ENCODE measurements around the gene GAD1. TPM values are rescaled to one million over a fixed set of nuclear protein-coding genes. Genes with fewer than 3 reads are reported as not detected.

GAD1 gene
- total and polyA plus RNA-seq, 11 donors = 0.04 to 0.51 (median 0.35) TPM; not detected in 7

DNA sequence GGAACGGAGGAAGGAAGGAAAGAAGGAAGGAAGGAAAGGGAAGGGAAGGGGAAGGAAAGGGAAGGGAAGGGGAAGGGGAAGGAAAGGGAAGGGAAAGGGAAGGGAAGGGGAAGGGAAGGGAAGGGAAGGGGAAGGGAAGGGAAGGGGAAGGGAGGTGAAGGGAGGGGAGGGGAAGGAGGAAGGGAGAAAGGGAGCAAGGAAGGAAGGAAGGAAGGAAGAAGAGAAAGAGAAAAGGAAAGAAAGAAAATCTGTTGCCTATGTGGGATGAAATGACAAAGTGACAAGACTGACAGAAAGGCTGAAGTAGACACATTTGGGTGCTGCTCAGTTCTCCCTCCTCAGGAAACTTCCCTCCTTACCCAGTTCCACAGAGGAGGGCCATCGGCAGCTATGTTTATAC lies 66.1 kb downstream of the GAD1 start:
- Histone ChIP-seq H3K9me3 (no peaks in the 10 kb centered on the region), H3K4me3 (no peak overlapping the region), H3K27me3 (peaks cover 0 to 5% (median 0%) of the 10 kb centered on the region in 9 donors), H3K27ac (no peak overlapping the region), H3K36me3 (no peaks in the 10 kb centered on the region), H3K4me1 (no peaks in the 10 kb centered on the region)
- WGBS, 4 donors = 65 to 83% (median 75%) methylated on average over 2 of the region's 2 CpGs
- ATAC-seq (no peak), DNase-seq (no peak)
- intact Hi-C loops (cut with DNase I) = no loop called here
- TF ChIP-seq, protein P1, sequence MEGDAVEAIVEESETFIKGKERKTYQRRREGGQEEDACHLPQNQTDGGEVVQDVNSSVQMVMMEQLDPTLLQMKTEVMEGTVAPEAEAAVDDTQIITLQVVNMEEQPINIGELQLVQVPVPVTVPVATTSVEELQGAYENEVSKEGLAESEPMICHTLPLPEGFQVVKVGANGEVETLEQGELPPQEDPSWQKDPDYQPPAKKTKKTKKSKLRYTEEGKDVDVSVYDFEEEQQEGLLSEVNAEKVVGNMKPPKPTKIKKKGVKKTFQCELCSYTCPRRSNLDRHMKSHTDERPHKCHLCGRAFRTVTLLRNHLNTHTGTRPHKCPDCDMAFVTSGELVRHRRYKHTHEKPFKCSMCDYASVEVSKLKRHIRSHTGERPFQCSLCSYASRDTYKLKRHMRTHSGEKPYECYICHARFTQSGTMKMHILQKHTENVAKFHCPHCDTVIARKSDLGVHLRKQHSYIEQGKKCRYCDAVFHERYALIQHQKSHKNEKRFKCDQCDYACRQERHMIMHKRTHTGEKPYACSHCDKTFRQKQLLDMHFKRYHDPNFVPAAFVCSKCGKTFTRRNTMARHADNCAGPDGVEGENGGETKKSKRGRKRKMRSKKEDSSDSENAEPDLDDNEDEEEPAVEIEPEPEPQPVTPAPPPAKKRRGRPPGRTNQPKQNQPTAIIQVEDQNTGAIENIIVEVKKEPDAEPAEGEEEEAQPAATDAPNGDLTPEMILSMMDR (IDR thresholded peaks at IDR 0.05) = no peak
- no peak for TF ChIP-seq POLR2A (IDR thresholded peaks at IDR 0.05)

DNA sequence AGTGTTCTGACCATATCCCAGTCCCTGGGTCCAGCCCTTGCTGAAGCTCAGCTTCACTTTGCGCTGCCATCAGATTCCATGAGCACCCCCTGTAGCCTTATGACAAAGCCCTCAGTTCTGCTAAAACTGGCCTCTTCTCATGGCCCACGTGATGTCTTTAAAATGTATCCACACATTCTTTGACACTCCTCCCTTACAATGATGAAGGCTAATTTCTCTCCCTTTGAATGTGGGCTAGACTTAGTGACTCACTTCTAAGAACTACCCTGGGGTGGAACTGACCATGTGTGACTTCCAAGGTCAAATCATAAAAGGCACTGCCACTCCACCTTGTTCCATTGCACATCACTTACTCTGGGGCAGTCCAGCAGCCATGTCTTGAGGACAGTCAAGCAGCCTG lies 67.0 kb downstream of the GAD1 start:
- H3K36me3 ChIP-seq = no peaks in the 10 kb centered on the region
- WGBS, 4 donors = 79 to 90% (median 85%) methylated on average over 2 of the region's 2 CpGs
- ATAC-seq (no peak), DNase-seq (no peak)
- no peaks in the 10 kb centered on the region for H3K9me3 ChIP-seq
- H3K27me3 ChIP-seq = peaks cover 0 to 5% (median 0%) of the 10 kb centered on the region in 9 donors
- no peak overlapping the region for H3K4me3 ChIP-seq
- H3K27ac ChIP-seq = no peak overlapping the region
- no peaks in the 10 kb centered on the region for H3K4me1 ChIP-seq
- intact Hi-C loops (cut with DNase I) = no loop called here
- TF ChIP-seq, protein P1 (IDR thresholded peaks at IDR 0.05) = no peak
- TF ChIP-seq POLR2A (IDR thresholded peaks at IDR 0.05) = no peak

DNA sequence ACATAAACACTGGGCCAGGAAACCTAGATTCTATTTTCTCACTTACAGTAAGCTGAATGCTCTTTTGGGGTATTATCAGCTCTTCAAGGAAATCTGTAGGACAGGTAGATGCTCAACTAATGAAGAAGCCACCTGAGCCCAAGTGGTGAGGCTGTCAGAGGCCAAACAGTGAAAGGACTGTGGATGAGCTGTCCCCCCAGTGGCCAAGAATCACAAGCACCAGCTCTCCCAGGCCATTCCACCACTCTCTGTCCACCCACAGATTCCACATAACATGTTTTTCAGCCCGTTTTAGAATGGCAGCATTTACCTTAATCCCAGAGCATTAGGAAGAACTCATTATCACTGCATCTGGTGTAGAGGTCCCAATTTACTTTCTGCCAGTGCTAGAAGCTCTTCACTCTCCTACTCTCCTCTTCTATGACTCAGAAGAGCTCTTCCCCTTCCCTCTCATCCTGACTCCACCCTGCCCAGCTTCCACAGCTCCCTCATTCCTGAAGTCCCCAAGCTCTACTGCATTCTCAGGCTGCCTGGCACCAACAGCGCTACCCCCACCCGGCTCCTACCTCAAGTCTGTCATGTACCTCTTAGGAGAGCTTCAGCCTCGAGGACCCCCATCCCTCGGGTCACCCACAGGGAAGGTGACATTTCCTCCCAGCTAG lies 68.6 kb downstream of the GAD1 start:
- H3K27me3 ChIP-seq = peaks cover 0 to 5% (median 0%) of the 10 kb centered on the region in 9 donors
- no peaks in the 10 kb centered on the region for H3K9me3 ChIP-seq
- intact Hi-C loops (cut with DNase I) = no loop called here
- H3K4me1 ChIP-seq = no peaks in the 10 kb centered on the region
- DNase-seq (no peak), ATAC-seq (no peak)
- H3K27ac ChIP-seq = no peak overlapping the region
- 65 to 87% (median 77%) methylated on average over 5 of the region's 5 CpGs for WGBS, 4 donors
- TF ChIP-seq, protein P1 (IDR thresholded peaks at IDR 0.05) = no peak
- no peak for TF ChIP-seq POLR2A (IDR thresholded peaks at IDR 0.05)
- no peaks in the 10 kb centered on the region for H3K36me3 ChIP-seq
- H3K4me3 ChIP-seq = no peak overlapping the region

DNA sequence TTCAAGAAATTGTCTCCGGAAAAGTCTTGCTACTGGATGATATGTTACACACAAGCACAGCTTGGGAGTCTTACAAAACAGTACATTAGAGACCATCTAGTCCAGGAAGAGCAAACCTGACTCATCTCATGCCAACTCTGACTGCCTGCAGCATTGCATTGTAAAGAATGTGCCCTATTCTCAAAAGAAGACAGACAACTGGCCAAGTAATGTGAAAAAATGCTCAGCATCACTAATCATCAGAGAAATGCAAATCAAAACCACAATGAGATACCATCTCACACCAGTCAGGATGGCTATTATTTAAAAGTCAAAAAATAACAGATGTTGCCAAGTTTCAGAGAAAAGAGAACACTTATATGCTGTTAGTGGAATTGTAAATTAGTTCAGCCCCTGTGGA lies 69.7 kb downstream of the GAD1 start:
- H3K27me3 ChIP-seq = peaks cover 0 to 5% (median 0%) of the 10 kb centered on the region in 9 donors
- ATAC-seq (no peak), DNase-seq (no peak)
- WGBS, 4 donors = 87 to 100% (median 93%) methylated on average over 1 of the region's 1 CpG
- no peaks in the 10 kb centered on the region for H3K9me3 ChIP-seq
- no peak overlapping the region for H3K27ac ChIP-seq
- H3K36me3 ChIP-seq = no peaks in the 10 kb centered on the region
- TF ChIP-seq, protein P1 (IDR thresholded peaks at IDR 0.05) = no peak
- no peak for TF ChIP-seq POLR2A (IDR thresholded peaks at IDR 0.05)
- intact Hi-C loops (cut with DNase I) = no loop called here
- no peak overlapping the region for H3K4me3 ChIP-seq
- H3K4me1 ChIP-seq = no peaks in the 10 kb centered on the region
